HG02642 (cell line): Measurements from ENCODE around the gene TSC22D3.
A peak's percentile ranks its signal among the peaks of the same experiment; 100 is the strongest.
"Not testable (repeated sequence)": the region's sequence is repeated elsewhere in the genome, so short reads cannot be mapped to it uniquely, and the experiment has no call there.

Source experiments
- ATAC-seq: cut with Tn5 transposase; IDR thresholded peaks from one replicate; pipeline ENCODE4 v1.9.1; 2021; ENCODE audit warnings: mild to moderate bottlenecking; ENCODE audit not compliant: unreplicated experiment, poor library complexity

TSC22D3 gene

GRCh38 chrX:107775734-107776511 is at the start of gene TSC22D3:
TSC22D3 (minus strand) TSS chrX:107775787; CDS start chrX:107775419, 368 bp downstream.
- peak; percentile 90 for ATAC-seq

- ATAC-seq: no peak
Observed at GRCh38 chrX:107823456-107823855, 47.9 kb upstream of the TSC22D3 start.

GRCh38 chrX:107823042-107823441 is 47.5 kb upstream of the TSC22D3 start:
- no peak for ATAC-seq

GRCh38 chrX:107818900-107819521 is 43.4 kb upstream of the TSC22D3 start:
- ATAC-seq: no peak

- not testable (repeated sequence) for ATAC-seq
Observed at GRCh38 chrX:107810053-107810452, 34.5 kb upstream of the TSC22D3 start.

GRCh38 chrX:107805179-107805578 is 29.6 kb upstream of the TSC22D3 start:
- no peak for ATAC-seq

- ATAC-seq: no peak
Observed at GRCh38 chrX:107804427-107804826, 28.8 kb upstream of the TSC22D3 start.

GRCh38 chrX:107787827-107788226 is 12.2 kb upstream of the TSC22D3 start:
- ATAC-seq: no peak

- ATAC-seq: no peak
Observed at GRCh38 chrX:107780525-107780924, 4.9 kb upstream of the TSC22D3 start.

GRCh38 chrX:107777536-107777832 is 1.9 kb upstream of the TSC22D3 start, which contains the start of gene NCBP2L:
NCBP2L (plus strand) TSS chrX:107777733; CDS start chrX:107794221, 16,488 bp downstream.
- ATAC-seq: no peak

GRCh38 chrX:107776649-107777535 is 1.3 kb upstream of the TSC22D3 start:
- ATAC-seq: peak; percentile 77

- ATAC-seq: peak; percentile 29
Observed at GRCh38 chrX:107775000-107775733, 420 bp downstream of the TSC22D3 start.

- ATAC-seq: no peak
Observed at GRCh38 chrX:107773906-107774435, 1.6 kb downstream of the TSC22D3 start.

- no peak for ATAC-seq
Observed at GRCh38 chrX:107773206-107773605, 2.4 kb downstream of the TSC22D3 start.

- no peak for ATAC-seq
Observed at GRCh38 chrX:107769581-107770317, 5.8 kb downstream of the TSC22D3 start.

GRCh38 chrX:107768051-107768450 is 7.5 kb downstream of the TSC22D3 start:
- ATAC-seq: no peak

GRCh38 chrX:107766470-107767150 is 9.0 kb downstream of the TSC22D3 start:
- ATAC-seq: no peak

GRCh38 chrX:107764845-107765608 is 10.6 kb downstream of the TSC22D3 start:
- no peak for ATAC-seq
